SU-DHL-6 (cell line): ENCODE data around the gene ARHGEF4.

ENCODE experiments used
- H2AFZ ChIP-seq: fragments of 200-600 bp; sonication (generic); 2 replicates; pipeline ENCODE4 v1.6.1; 2014; ENCODE audit warnings: low read depth, mild to moderate bottlenecking, moderate library complexity, mixed read lengths, antibody characterized with exemption, low read length; ENCODE audit not compliant: severe bottlenecking
- H3F3A ChIP-seq: fragments of 200-600 bp; shearing (Covaris generic); 2 replicates; pipeline ENCODE4 v1.6.0; 2016; ENCODE audit warnings: antibody characterized with exemption, mild to moderate bottlenecking; ENCODE audit not compliant: insufficient read depth
- H3K27ac ChIP-seq: fragments of 200-600 bp; sonication (generic); 2 replicates; pipeline ENCODE4 v1.5.1; 2016; ENCODE audit warnings: low read depth, mild to moderate bottlenecking, low read length, moderate library complexity, mixed read lengths
- H3K27me3 ChIP-seq: fragments of 200-600 bp; sonication (generic), shearing (Covaris generic); 2 replicates; pipeline ENCODE4 v1.6.0; 2014; ENCODE audit warnings: mild to moderate bottlenecking, low read length
- H3K36me3 ChIP-seq: fragments of 200-600 bp; sonication (generic); 2 replicates; pipeline ENCODE4 v1.6.1; 2014; ENCODE audit warnings: mild to moderate bottlenecking, low read length, mixed read lengths
- H3K4me2 ChIP-seq: fragments of 300-600, 200-600 bp; shearing (Covaris generic), sonication (generic); 2 replicates; pipeline ENCODE4 v1.6.0; 2014; ENCODE audit warnings: low read length, low read depth, mild to moderate bottlenecking; ENCODE audit not compliant: poor library complexity, severe bottlenecking
- H3K4me3 ChIP-seq: fragments of 200-600 bp; sonication (generic); 2 replicates; pipeline ENCODE4 v1.5.1; 2014; ENCODE audit warnings: antibody characterized with exemption, low read length, mild to moderate bottlenecking, mixed read lengths; ENCODE audit not compliant: insufficient read depth, poor library complexity, severe bottlenecking
- H3K79me2 ChIP-seq: fragments of 200-600 bp; sonication (generic); 2 replicates; pipeline ENCODE4 v1.6.1; 2014; ENCODE audit warnings: mild to moderate bottlenecking, low read length, moderate library complexity; ENCODE audit not compliant: insufficient read depth
- H3K9ac ChIP-seq: fragments of 200-600 bp; sonication (generic); 2 replicates; pipeline ENCODE4 v1.7.0; 2014; ENCODE audit warnings: mild to moderate bottlenecking, low read length
- H3K9me2 ChIP-seq: fragments of 200-600 bp; sonication (generic); replicated peaks from 2 replicates; pipeline ENCODE4 v1.6.1; 2014; ENCODE audit warnings: low read length; ENCODE audit not compliant: insufficient read depth
- H3K9me3 ChIP-seq: fragments of 200-600 bp; sonication (generic); 2 replicates; pipeline ENCODE4 v1.6.1; 2014; ENCODE audit warnings: low read length, mixed read lengths; ENCODE audit not compliant: insufficient read depth
- H4K20me1 ChIP-seq: fragments of 200-600 bp; sonication (generic); 2 replicates; pipeline ENCODE4 v1.6.1; 2014; ENCODE audit warnings: low read depth, mild to moderate bottlenecking, antibody characterized with exemption, low read length, moderate library complexity, mixed read lengths
- CTCF ChIP-seq: fragments of 200-600 bp; sonication (generic); IDR thresholded peaks from one replicate; pipeline ENCODE4 v1.5.1; 2017; ENCODE audit warnings: antibody characterized with exemption, mild to moderate bottlenecking, low read length, moderate library complexity; ENCODE audit not compliant: insufficient read depth, poor library complexity, severe bottlenecking
- EZH2phosphoT487 ChIP-seq: fragments of 200-600 bp; sonication (generic), shearing (Covaris generic); conservative IDR thresholded peaks from 2 replicates; pipeline ENCODE4 v1.6.1; 2018; ENCODE audit warnings: mild to moderate bottlenecking, antibody characterized with exemption, low read length, moderate library complexity, mixed read lengths

ARHGEF4 gene

GRCh38 chr2:131045286-131046027, 208.7 kb downstream of the ARHGEF4 start:
- no peaks in the 10 kb centered on the region for H3K27me3 ChIP-seq
- TF ChIP-seq CTCF = no peak
- no peak for TF ChIP-seq EZH2phosphoT487
- no peak overlapping the region for H3K4me2 ChIP-seq
- no peaks in the 10 kb centered on the region for H3K9me2 ChIP-seq
- H3F3A ChIP-seq = no peaks in the 10 kb centered on the region
- H3K27ac ChIP-seq = no peak overlapping the region
- H2AFZ ChIP-seq = no peak overlapping the region
- no peak overlapping the region for H3K4me3 ChIP-seq
- H4K20me1 ChIP-seq = 0 out of 2 replicates have a peak, but pooled peaks cover 5% of the 10 kb centered on the region
- H3K79me2 ChIP-seq = no peaks in the 10 kb centered on the region
- peaks cover 7% of the 10 kb centered on the region; the same call in 1 of the 2 replicates for H3K36me3 ChIP-seq
- H3K9ac ChIP-seq = no peak overlapping the region
- H3K9me3 ChIP-seq = no peaks in the 10 kb centered on the region

GRCh38 chr2:131046028-131046917, 209.6 kb downstream of the ARHGEF4 start:
- H3K9me3 ChIP-seq = no peaks in the 10 kb centered on the region
- H3K4me3 ChIP-seq = no peak overlapping the region
- H3F3A ChIP-seq = no peaks in the 10 kb centered on the region
- H3K79me2 ChIP-seq = no peaks in the 10 kb centered on the region
- H4K20me1 ChIP-seq = 0 out of 2 replicates have a peak, but pooled peaks cover 5% of the 10 kb centered on the region
- no peak overlapping the region for H2AFZ ChIP-seq
- no peak overlapping the region for H3K27ac ChIP-seq
- H3K27me3 ChIP-seq = no peaks in the 10 kb centered on the region
- H3K9ac ChIP-seq = no peak overlapping the region
- H3K9me2 ChIP-seq = no peaks in the 10 kb centered on the region
- no peak for TF ChIP-seq EZH2phosphoT487
- TF ChIP-seq CTCF = no peak
- no peak overlapping the region for H3K4me2 ChIP-seq
- peaks cover 7% of the 10 kb centered on the region; the same call in 1 of the 2 replicates for H3K36me3 ChIP-seq

GRCh38 chr2:131046918-131047652, 210.4 kb downstream of the ARHGEF4 start:
- H3K9ac ChIP-seq = no peak overlapping the region
- H3K36me3 ChIP-seq = peaks cover 14% of the 10 kb centered on the region; the same call in 1 of the 2 replicates
- H3K4me3 ChIP-seq = no peak overlapping the region
- H3K27me3 ChIP-seq = no peaks in the 10 kb centered on the region
- H3K79me2 ChIP-seq = no peaks in the 10 kb centered on the region
- H3K4me2 ChIP-seq = no peak overlapping the region
- H4K20me1 ChIP-seq = 0 out of 2 replicates have a peak, but pooled peaks cover 5% of the 10 kb centered on the region
- no peak overlapping the region for H2AFZ ChIP-seq
- TF ChIP-seq CTCF = no peak
- TF ChIP-seq EZH2phosphoT487 = no peak
- no peak overlapping the region for H3K27ac ChIP-seq
- no peaks in the 10 kb centered on the region for H3K9me2 ChIP-seq
- H3F3A ChIP-seq = no peaks in the 10 kb centered on the region
- H3K9me3 ChIP-seq = no peaks in the 10 kb centered on the region
